GM10248 (cell line): Measurements from ENCODE around the gene DPYD.

Experiments used
- CTCF ChIA-PET: fragments of 300-600 bp; sonication (Branson Sonifier 250); formaldehyde crosslinking; extraction: SDS; loops from one replicate; lab custom pipeline; 2021; ENCODE audit warnings: antibody characterized with exemption; lab: Yijun Ruan, JAX
- POLR2A ChIA-PET: fragments of 350-650 bp; sonication (Branson Sonifier 250); formaldehyde crosslinking; extraction: SDS; loops from one replicate; lab custom pipeline; 2020; ENCODE audit warnings: antibody characterized with exemption; lab: Yijun Ruan, JAX
- DNase-seq: peaks from one replicate; pipeline ENCODE4 v3.0.0; 2012; ENCODE audit errors: extremely low spot score
- TF ChIP-seq, protein P1 (sequence below): IDR thresholded peaks from 2 replicates; pipeline ENCODE4 v1.5.1; 2012; ENCODE audit warnings: mild to moderate bottlenecking, low read depth; ENCODE audit errors: extremely low read depth, missing control alignments, control extremely low read depth

Gene DPYD

DNA sequence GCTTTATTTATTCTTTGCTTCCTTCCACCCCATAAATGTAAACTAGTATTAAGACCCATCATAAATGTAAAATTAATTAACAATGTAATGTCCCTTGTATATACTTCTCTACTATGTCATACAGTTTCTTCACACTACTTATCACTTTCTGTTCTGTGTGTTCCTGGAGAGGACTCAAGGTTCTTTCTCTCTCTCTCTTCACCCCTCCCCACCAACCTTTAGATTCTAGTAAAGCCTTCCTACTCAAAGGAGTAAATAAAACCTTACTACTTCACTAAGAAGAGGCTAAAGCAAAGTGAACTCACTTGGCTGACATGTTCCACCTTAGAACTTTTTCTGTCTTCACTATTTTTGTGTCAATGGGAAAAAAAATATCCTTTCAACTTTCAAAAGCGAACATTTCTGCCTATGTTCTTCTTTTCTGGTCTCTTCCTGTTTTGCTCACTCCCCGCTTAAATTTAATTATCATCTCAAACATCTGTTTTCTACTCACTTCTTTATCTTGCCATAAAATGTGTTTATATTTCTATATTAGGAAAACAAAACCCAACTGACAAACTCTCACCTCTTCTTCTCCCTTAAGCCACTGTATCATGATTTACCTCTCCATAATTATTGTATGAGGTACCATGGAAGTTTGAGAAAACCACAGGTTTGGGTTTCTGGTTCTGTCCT, 260.3 kb downstream of the DPYD start:
- ChIA-PET POLR2A (no interaction called here), CTCF (interaction anchor here (1.5 kb wide), 1 partner anchor 9 kb away, joined by 4 read pairs; no protein-coding TSS in a partner anchor)
- TF ChIP-seq, protein P1, sequence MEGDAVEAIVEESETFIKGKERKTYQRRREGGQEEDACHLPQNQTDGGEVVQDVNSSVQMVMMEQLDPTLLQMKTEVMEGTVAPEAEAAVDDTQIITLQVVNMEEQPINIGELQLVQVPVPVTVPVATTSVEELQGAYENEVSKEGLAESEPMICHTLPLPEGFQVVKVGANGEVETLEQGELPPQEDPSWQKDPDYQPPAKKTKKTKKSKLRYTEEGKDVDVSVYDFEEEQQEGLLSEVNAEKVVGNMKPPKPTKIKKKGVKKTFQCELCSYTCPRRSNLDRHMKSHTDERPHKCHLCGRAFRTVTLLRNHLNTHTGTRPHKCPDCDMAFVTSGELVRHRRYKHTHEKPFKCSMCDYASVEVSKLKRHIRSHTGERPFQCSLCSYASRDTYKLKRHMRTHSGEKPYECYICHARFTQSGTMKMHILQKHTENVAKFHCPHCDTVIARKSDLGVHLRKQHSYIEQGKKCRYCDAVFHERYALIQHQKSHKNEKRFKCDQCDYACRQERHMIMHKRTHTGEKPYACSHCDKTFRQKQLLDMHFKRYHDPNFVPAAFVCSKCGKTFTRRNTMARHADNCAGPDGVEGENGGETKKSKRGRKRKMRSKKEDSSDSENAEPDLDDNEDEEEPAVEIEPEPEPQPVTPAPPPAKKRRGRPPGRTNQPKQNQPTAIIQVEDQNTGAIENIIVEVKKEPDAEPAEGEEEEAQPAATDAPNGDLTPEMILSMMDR: no peak
- no peak for DNase-seq

DNA sequence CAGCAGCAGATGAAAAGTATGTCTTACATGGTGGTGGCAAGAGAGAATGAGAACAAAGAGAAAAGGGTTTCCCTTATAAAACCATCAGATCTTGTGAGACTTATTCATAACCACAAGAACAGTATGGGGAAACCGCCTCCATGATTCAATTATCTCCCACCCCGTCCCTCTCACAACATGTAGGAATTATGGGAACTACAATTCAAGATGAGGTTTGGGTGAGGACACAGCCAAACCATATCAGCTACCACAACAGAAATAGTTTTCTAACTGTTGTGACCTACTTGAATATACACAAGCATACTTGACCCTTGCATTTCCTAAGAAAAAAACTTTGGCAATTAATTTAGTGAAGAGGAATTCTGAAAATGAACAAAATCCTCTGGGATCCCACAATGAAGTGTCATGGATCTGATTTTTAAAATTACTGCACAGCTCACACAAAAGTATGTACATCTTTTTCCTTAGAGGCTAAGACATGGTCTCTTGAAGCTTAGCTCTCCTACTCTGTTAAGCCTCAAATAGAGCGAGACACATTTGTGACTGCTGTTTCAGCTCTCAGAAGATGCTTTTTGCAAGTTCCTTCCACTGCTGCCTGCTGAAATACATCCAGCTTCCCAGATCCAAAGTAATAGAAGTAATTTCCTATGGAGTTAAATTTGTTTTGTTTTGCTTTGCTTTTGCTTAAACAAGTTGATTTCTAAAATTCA, 265.8 kb downstream of the DPYD start:
- TF ChIP-seq, protein P1: no peak
- CTCF ChIA-PET: interaction anchor here (1.4 to 1.5 kb wide), 3 partner anchors 8 to 16 kb away, joined by 3 read pairs; no protein-coding TSS in a partner anchor

DNA sequence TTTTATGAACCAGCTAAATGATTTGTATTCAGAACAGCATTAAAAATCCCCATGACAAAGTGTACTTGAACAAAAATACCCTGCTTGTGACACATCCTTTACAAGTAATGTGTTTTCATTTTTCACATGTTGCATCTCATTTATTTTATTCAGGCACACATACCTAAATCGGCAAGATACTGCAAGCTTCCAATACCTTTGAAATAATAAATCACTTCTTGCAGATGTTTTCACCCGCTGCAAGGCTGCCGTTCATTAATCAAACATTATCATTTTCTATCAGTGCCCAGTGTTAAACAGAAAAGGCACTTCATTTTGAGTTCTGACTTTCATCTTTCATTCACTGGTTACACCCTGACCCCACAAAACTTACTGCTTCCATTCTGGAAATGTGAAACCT, 269.6 kb downstream of the DPYD start:
- no peak for DNase-seq
- ChIA-PET POLR2A (no interaction called here), CTCF (interaction anchor here (1.1 to 1.6 kb wide), 4 partner anchors 8 to 25 kb away, joined by 3 to 5 read pairs (median 4); no protein-coding TSS in a partner anchor)
- TF ChIP-seq, protein P1: no peak

More for the DNA sequence above, 265.8 kb downstream of the DPYD start:
- no peak for DNase-seq
- POLR2A ChIA-PET: no interaction called here

DNA sequence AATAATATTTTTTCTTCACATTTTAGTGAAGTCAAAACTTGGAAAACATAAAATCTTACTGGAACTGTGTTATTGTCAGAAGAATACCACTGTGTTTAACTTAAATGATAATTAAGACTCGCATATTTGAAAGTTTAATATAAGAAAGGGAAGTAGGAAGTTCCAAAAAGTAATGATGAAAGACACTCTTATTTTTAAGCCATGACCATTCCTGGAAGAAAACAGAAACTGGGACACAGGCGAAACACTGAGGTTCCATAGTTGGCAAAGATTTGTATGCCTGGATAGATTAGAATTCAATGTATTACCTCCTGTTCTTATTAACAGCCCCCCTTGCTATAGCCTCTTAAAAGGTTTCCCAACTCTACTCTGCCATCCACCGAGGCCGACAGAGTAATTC, 271.2 kb downstream of the DPYD start:
- DNase-seq: no peak
- ChIA-PET CTCF (interaction anchor here (1.6 kb wide), 1 partner anchor 12 kb away, joined by 4 read pairs; no protein-coding TSS in a partner anchor), POLR2A (no interaction called here)
- TF ChIP-seq, protein P1: no peak

DNA sequence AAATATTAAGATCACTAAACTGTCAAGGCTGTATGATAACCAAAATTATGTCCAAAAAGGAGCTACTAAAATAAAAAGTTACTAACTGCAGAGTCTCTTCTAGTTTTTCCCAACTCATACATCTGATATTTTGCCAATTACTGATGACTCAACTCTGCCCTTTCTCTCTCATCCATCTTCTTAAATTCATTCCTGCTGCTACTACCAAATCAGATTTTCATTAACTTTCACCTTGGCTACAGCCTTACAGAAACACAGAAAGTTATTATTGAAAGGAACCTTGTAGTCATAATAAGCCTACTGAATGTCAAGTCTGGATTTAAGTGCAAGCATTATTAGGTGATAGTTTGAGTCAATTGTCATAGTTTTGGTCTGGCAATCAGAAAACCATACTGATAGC, 273.1 kb downstream of the DPYD start:
- ChIA-PET CTCF (interaction anchor here (1.1 kb wide), 1 partner anchor 10 kb away, joined by 3 read pairs; no protein-coding TSS in a partner anchor), POLR2A (no interaction called here)
- TF ChIP-seq, protein P1: no peak
- no peak for DNase-seq

DNA sequence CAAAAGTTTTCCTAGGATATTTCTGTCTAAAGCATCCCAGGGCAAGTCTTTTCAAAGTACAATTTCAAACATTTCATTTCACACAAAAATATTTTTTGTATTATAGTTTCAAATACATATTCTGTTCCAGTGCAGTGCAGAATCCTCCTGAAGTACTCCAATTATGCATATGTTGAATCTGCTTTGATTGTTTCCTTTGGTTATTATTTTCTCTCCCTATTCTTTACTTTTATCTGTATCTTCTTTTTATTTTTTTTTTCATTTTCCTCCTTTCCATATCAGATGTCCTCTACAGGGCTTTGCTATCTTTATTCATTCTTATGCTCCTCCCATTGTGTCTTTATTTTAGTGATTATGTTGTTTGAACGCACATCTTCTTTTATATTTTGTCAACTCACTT, 274.8 kb downstream of the DPYD start:
- CTCF ChIA-PET: no interaction called here
- POLR2A ChIA-PET: no interaction called here
- DNase-seq: no peak
- TF ChIP-seq, protein P1: no peak
